Epidermal melanocyte (primary cell): ENCODE data around the gene PIRT.

Experiments
- DNase-seq: peaks from one replicate; pipeline ENCODE4 v3.0.0; 2011; ENCODE audit warnings: low spot score; ENCODE audit not compliant: insufficient read length

The PIRT gene

GRCh38 chr17:10821770-10822169 is 16.1 kb downstream of the PIRT start:
- DNase-seq: no peak

- DNase-seq: no peak
Measured at GRCh38 chr17:10821054-10821453, 16.8 kb downstream of the PIRT start.

GRCh38 chr17:10815319-10815718 is 22.6 kb downstream of the PIRT start:
- no peak for DNase-seq

GRCh38 chr17:10814075-10814474 is 23.8 kb downstream of the PIRT start:
- DNase-seq: no peak

DNA sequence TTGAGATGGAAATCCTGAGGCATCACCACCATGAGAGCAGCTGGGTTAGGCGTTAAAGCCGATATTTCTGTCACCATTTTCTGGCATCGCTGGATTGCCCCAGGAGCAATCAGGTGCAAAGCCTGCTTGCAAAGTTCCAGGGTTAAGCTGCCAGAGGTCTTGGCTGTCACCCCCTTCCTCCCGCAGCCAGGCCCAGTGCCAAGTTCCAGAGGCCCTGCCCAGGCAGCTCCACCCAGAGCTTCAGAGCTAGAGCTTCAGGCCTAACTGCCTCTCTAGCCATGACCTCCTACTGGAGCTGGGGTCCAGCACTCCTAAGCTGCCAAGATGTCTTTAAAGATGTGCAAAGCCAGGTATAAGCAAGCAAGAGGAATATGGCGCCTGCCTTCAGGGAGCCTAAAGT is 25.2 kb downstream of the PIRT start:
- no peak for DNase-seq

DNA sequence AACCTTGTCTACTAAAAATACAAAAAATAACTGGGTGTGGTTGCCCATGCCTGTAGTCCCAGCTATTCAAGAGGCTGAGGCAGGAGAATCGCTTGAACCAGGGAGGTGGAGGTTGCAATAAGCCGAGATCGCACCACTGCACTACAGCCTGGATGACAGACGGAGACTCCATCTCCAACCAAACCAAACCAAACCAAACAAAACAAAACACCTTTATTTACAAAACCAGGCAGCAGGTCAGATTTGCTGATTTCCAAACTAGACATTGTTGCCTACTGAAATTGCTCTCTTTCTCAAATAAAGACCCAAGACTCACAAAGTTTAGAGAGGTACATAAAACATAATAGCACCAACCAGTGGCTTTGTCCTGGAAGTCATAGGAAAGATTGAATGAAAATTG is 28.3 kb downstream of the PIRT start:
- no peak for DNase-seq

- DNase-seq: no peak
Measured at GRCh38 chr17:10807704-10808128, 30.2 kb downstream of the PIRT start.

- no peak for DNase-seq
Measured at GRCh38 chr17:10806545-10807262, 31.2 kb downstream of the PIRT start.

DNA sequence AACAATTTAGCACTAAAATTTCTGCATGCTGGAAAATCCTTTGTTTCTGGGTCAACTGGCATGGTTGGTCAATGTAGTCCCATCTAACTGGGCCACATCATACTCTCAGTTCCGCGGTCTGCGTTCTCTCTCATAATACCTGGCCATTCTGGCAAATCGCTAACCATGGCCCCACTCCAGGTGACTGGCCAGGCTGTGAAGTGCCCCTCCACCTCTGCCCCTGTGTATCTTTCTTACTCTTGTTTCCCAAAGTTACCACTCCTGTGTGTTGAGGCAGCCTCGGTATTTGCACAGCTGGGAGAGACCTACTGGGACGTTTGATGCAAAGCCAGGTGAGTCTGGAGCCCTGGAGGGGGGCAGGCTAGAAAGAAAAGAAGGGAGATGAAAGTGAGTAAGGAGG is 32.0 kb downstream of the PIRT start:
- DNase-seq: no peak

- DNase-seq: no peak
Measured at GRCh38 chr17:10804546-10804945, 33.3 kb downstream of the PIRT start.

- no peak for DNase-seq
Measured at GRCh38 chr17:10803830-10804475, 33.9 kb downstream of the PIRT start, which contains the start of gene TMEM238L. TMEM238L (minus strand) TSS chr17:10804099; CDS start chr17:10803963, 136 bp downstream.

- DNase-seq: no peak
Measured at GRCh38 chr17:10803350-10803749, 34.5 kb downstream of the PIRT start.

DNA sequence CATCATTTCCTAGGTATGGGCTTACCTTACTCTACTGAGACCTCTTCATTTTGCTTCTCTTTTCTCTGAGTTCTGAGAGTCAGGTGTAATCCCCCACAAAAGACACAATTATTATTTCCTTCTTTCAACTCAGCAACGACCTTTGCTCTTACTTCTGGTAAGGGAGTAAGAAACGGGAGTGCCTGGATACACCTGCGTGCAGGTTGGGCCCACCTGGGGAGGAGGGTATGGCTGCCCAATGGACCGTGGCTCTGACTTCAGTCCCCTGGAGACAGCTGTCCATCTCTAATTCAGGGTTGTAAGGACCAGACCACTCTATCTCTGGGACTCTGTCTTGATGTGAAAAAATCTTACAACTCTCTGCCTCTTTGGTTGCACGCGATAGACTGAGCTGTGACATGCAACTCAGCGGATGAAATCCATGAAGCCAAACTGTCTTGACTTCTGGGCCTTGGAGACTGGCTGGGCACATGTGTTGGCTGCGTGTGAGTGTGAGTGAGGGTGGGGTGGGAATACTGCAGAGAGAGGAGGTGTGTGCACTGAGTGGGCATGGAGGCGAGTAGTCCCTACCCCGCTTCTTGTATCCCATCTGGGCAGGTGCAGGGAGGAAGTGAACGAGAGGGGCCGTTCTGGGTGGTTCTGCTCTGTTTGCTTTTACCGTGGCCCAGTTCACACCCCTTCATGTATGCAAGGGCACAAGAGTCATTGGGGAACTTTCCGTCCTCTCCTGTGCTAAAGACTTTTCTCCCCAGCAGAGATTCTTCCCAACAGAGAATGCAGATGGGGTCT is 35.2 kb downstream of the PIRT start:
- DNase-seq: no peak

DNA sequence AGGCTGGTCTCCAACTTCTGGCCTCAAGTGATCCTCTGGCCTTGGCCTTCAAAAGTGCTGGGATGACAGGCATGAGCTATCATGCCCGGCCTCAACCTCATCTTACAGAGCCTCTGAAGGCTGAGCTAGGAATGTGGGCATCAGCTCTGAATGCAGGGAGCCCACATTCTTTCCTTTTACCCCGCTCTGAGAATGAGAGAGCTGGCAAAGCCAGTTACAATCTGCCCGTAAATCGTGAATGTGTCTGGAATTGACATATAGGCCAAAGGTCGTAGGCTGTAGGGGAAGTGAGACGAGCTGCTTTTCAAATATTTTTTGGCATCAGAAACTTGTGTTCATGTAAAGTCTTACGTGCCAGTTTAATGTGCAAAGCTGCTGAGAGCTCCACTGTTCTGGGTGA is 38.5 kb downstream of the PIRT start:
- DNase-seq: no peak

GRCh38 chr17:10798910-10799309 is 39.0 kb downstream of the PIRT start:
- no peak for DNase-seq

GRCh38 chr17:10798332-10798749 is 39.5 kb downstream of the PIRT start:
- no peak for DNase-seq

DNA sequence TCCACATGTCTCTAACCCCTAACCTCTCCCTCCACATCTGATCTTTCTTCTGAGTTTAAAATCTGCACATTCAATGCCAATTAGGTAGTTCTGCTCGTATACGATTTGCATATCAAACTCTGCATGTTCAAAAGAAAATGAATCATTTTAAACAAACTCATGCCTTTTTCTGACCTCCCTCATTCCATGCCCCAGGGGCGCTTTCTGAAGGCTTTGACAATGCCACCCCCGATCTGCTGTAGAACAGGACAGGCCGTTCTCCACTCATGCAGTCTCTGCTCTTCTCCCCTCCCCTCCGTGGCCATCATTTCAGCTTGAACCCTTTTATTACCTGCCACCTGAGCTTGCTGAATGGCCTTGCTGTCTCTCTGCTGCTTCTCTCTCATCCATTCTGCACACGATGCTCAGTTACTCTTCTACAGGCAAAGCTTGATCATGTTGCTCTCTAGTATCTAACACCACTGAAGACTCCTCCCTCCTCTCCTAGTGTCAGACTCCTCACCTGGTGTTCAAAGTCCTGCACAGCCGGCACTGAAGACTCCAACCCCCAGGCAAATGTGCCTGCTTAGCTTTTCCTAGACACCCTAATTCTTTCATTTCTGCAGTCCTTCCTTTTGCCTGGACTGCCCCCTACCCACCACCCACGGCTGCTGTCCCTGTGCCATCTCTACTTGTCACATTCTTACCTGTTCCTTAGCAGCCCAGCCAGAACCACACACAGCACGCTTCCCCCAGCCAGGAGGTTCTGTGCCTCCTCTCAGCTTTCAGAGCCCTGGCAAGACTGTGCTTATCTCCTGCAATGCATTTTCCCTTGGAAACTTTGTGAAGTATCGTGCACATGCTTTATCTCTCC is 40.2 kb downstream of the PIRT start:
- DNase-seq: no peak

- DNase-seq: no peak
Measured at GRCh38 chr17:10793816-10794215, 44.1 kb downstream of the PIRT start.

DNA sequence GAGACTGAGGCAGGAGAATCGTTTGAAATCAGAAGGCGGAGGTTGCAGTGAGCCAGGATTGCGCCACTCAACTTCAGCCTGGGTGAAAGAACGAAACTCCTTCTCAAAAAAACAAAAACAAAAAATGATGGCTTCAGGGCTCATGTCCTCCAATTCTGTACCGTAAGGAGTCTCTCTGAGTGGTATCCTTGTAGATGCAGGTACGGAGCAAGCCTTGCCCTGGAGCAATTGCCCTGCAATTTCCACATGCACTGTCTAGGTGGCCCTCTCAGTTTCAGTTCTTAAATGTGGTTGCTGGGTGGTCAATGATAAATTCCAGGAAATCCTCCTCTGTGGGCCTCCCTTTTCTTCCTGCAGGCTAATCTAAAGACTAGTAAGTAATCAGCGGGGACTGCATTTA is 44.6 kb downstream of the PIRT start:
- no peak for DNase-seq

DNA sequence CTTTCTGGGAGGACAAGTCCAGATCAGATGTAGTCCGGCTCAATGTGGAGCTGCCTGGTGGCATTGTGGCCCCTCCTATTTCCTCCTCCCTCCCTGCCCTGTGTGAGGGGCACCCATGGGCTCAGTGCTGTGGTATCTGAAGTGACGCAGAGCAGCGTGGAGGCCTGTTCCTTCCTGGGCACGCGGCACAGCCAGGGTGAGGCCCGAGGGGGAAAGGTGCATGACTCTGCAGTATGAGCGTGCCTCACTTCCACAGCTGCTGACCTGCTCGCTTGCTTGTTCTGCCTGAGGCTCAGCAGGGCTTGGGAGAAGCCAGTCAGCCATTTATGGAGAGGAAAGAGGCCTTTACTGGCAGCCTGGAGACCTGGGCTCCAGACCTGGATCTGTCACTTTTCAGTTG is 45.7 kb downstream of the PIRT start:
- DNase-seq: no peak
